ENCODE results near the gene DCST2. TPM values are rescaled to one million over a fixed set of nuclear protein-coding genes. Genes with fewer than 3 reads are reported as not detected.

Gene DCST2
- total RNA-seq, 1 donor from 2014 or later = 2.2 TPM

GRCh38 chr1:155001675-155002463, 31.7 kb downstream of the DCST2 start:
- H3K27me3 Mint-ChIP-seq = no peaks in the 10 kb centered on the region
- peak; percentile 48 for TF ChIP-seq CTCF (IDR thresholded peaks at IDR 0.05; ENCODE audit: unreplicated experiment)
- peak; percentile 99 for DNase-seq (ENCODE audit: low spot score, unreplicated experiment)
- H3K9me3 Mint-ChIP-seq (ENCODE audit: low read depth) = no peaks in the 10 kb centered on the region
- peak overlapping the region; percentile 89 for H3K4me3 Mint-ChIP-seq (ENCODE audit: low read depth)
- H3K27ac Mint-ChIP-seq = peak overlapping the region; percentile 95
- H3K4me1 Mint-ChIP-seq (ENCODE audit: low read depth) = peaks cover 17% of the 10 kb centered on the region
- no peaks in the 10 kb centered on the region for H3K36me3 Mint-ChIP-seq (ENCODE audit: insufficient read depth)

- H3K4me1 Mint-ChIP-seq (ENCODE audit: low read depth) = peaks cover 16% of the 10 kb centered on the region
- H3K36me3 Mint-ChIP-seq (ENCODE audit: insufficient read depth) = no peaks in the 10 kb centered on the region
- no peaks in the 10 kb centered on the region for H3K27me3 Mint-ChIP-seq
- peak overlapping the region; percentile 89 for H3K4me3 Mint-ChIP-seq (ENCODE audit: low read depth)
- no peaks in the 10 kb centered on the region for H3K9me3 Mint-ChIP-seq (ENCODE audit: low read depth)
- no peak for DNase-seq (ENCODE audit: low spot score, unreplicated experiment)
- TF ChIP-seq CTCF (IDR thresholded peaks at IDR 0.05; ENCODE audit: unreplicated experiment) = no peak
- H3K27ac Mint-ChIP-seq = peak overlapping the region; percentile 95
Measured at GRCh38 chr1:155001425-155001674, 32.2 kb downstream of the DCST2 start.

GRCh38 chr1:155000726-155001424, 32.7 kb downstream of the DCST2 start:
- no peak for TF ChIP-seq CTCF (IDR thresholded peaks at IDR 0.05; ENCODE audit: unreplicated experiment)
- H3K27me3 Mint-ChIP-seq = no peaks in the 10 kb centered on the region
- peaks cover 14% of the 10 kb centered on the region for H3K4me1 Mint-ChIP-seq (ENCODE audit: low read depth)
- DNase-seq (ENCODE audit: low spot score, unreplicated experiment) = peak; percentile 98
- peak overlapping the region; percentile 89 for H3K4me3 Mint-ChIP-seq (ENCODE audit: low read depth)
- peak overlapping the region; percentile 95 for H3K27ac Mint-ChIP-seq
- H3K36me3 Mint-ChIP-seq (ENCODE audit: insufficient read depth) = no peaks in the 10 kb centered on the region
- H3K9me3 Mint-ChIP-seq (ENCODE audit: low read depth) = no peaks in the 10 kb centered on the region

DNA sequence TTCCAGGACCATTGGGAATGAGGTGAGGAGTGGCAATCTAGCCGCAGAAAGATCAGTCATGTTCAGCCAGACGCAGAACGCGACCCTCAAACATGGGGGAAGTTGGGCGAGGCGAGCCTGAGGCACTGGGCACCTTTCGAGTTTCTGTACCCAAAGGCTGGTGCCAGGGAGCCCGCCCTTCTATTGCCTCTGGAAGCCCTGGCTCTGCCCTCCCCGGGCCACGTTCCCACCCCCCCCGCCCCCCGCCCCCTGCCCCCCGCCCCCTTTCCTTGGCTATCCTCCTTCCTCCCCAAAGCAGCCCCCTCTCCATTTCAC, 33.2 kb downstream of the DCST2 start:
- H3K27ac Mint-ChIP-seq = peak overlapping the region; percentile 98
- H3K9me3 Mint-ChIP-seq (ENCODE audit: low read depth) = no peaks in the 10 kb centered on the region
- H3K4me1 Mint-ChIP-seq (ENCODE audit: low read depth) = peaks cover 14% of the 10 kb centered on the region
- H3K4me3 Mint-ChIP-seq (ENCODE audit: low read depth) = peak overlapping the region; percentile 89
- H3K27me3 Mint-ChIP-seq = no peaks in the 10 kb centered on the region
- no peak for TF ChIP-seq CTCF (IDR thresholded peaks at IDR 0.05; ENCODE audit: unreplicated experiment)
- no peak for DNase-seq (ENCODE audit: low spot score, unreplicated experiment)
- no peaks in the 10 kb centered on the region for H3K36me3 Mint-ChIP-seq (ENCODE audit: insufficient read depth)

DNA sequence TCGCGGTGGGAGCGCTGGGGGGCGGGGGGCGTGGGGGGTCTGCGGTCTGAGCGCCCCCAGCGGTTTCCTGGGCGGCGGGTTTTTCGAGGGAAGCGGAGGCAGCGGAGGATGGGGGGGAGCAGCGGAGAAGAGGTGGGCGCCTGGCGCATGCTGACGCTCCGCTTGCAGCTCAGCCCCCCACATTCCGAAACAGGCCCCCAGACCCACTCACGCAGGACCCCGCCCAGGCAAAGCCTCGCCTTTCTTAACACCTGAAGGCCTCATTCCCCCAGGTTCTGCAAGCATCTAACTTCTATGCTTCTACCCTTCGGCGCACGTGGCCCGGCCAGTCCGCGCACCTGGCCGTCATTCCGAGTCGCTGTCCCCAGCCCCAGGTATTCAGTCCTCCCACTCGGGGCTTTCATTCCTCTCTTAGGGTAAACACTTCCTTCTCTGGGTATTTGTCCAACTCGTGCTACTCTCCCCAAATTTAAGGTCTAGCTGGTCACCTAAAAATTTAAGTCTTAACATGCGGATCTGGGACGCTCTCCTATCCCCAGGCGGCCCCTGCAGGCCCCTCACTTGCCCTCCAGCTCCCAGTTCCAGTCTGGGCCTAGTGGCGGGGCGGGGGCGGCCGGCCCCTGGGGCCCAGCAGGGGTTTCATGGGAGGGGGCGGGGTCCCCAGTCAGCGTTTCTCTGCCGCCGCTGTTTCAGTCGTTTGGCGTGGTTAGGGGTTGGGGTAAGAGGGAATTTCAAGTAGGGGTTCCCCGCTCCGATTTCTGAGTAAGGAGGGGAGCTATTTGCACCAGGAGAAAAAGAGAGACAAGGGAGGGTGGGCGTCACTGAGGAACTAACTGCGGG, 33.8 kb downstream of the DCST2 start:
- Mint-ChIP-seq H3K27ac (peak overlapping the region; percentile 98), H3K36me3 (ENCODE audit: insufficient read depth) (no peaks in the 10 kb centered on the region), H3K9me3 (ENCODE audit: low read depth) (no peaks in the 10 kb centered on the region), H3K27me3 (no peaks in the 10 kb centered on the region), H3K4me1 (ENCODE audit: low read depth) (peaks cover 14% of the 10 kb centered on the region), H3K4me3 (ENCODE audit: low read depth) (peak overlapping the region; percentile 89)
- no peak for TF ChIP-seq CTCF (IDR thresholded peaks at IDR 0.05; ENCODE audit: unreplicated experiment)
- DNase-seq (ENCODE audit: low spot score, unreplicated experiment) = no peak
